Measurements from ENCODE around the gene GAS2L2.

Gene GAS2L2

DNA sequence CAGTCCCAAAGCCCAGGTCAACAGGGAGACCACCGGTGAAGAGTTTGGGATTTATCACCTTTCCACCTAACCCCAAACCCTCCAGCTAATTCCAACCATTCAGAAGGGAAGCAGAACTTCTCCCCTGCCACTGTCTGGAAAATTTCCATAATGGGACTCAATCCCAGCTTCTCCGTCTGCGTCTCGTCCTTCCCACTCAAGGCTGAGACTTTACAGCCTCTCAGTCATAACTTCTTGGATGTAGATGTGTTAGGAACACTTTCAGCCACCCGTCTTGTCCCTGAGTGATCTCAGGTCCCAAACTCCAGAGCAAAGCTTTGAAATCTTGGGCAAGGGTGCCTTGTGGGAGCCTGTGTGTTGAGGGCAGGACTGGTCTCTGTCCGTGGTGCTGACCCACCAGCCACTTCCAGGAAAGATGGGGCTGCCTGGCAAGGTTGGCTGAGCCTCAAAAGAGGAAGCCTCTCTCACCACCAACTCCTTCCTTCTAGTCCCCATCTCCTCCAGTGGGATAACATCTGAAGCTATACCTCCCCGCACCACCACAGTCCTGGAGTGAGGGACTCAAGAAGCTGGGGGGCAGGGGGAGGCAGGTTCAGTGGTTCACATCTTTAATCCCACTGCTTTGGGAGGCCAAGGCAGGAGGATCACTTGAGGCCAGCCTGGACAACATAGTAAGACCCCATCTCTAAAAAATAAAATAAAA lies 9.3 kb downstream of the GAS2L2 start:
- Histone ChIP-seq H3K27ac (ENCODE audit: low read depth, low read length) (no peak overlapping the region), H3K9me3 (ENCODE audit: low read length) (no peaks in the 10 kb centered on the region), H3K36me3 (ENCODE audit: insufficient read depth, low read length) (no peaks in the 10 kb centered on the region), H3K9ac (ENCODE audit: low read length) (no peak overlapping the region), H3K4me3 (ENCODE audit: low read depth in 1 of 2, low read length in 2 of 2) (no peak overlapping the region), H3K27me3 (ENCODE audit: control insufficient read depth in 1 of 2, insufficient read depth in 2 of 2, low read length in 2 of 2) (peaks cover 43 to 44% of the 10 kb centered on the region in 2 donors), H3K4me1 (ENCODE audit: insufficient read depth, low read length) (no peaks in the 10 kb centered on the region)

DNA sequence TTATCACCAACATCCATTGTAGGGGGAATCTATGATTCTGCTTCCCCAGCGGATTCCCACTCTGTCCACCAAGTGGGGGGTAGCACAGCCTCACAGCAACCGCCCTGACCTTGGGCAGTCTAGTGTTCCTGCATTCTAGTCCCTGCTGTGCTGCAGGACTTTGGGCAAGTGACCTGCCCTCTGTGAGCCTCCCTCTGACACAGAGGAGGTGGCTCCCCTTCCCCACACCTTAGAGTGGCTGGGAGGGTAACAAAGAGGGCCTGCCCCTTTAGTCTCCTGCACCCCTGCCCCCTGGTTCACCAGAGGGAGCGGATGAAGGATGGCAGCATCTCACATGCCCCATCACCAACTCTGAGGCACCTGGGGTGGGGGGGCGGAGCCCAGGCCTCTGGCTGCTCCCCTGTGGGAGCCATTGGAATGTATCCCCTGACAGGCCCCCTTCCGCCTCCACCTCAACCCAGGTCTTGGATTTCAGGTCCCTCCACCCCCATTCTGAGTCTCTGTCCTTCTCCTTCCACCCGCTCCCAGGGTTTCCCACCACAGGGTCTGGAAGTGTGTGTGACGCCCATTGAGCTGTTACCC lies 10.1 kb downstream of the GAS2L2 start:
- Histone ChIP-seq H3K4me3 (ENCODE audit: low read depth in 1 of 2, low read length in 2 of 2) (no peak overlapping the region), H3K9me3 (ENCODE audit: low read length) (no peaks in the 10 kb centered on the region), H3K9ac (ENCODE audit: low read length) (no peak overlapping the region), H3K36me3 (ENCODE audit: insufficient read depth, low read length) (no peaks in the 10 kb centered on the region), H3K27ac (ENCODE audit: low read depth, low read length) (no peak overlapping the region), H3K27me3 (ENCODE audit: control insufficient read depth in 1 of 2, insufficient read depth in 2 of 2, low read length in 2 of 2) (peaks cover 35 to 36% of the 10 kb centered on the region in 2 donors), H3K4me1 (ENCODE audit: insufficient read depth, low read length) (no peaks in the 10 kb centered on the region)

DNA sequence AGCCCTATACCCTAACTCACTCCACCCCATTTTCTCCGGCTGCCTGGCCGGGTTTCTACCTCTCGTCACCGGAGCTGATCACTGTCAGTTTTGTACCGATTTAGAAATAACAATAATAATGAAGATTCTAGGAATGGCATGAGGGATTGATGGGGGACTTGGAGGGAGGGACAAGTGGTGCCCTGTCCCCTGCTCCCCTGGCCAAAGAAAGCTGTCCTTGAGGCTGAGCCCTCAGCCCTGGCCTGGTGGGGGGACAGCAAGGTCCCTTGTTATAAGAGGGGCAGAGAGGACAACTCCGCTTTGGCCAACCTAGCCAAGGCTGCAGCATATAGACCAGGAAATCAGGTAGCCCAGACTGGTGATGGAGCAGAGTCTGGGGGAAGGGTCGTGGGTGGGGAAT lies 10.5 kb downstream of the GAS2L2 start:
- H3K9me3 ChIP-seq (ENCODE audit: low read length), result no peaks in the 10 kb centered on the region
- H3K36me3 ChIP-seq (ENCODE audit: insufficient read depth, low read length), result no peaks in the 10 kb centered on the region
- no peak overlapping the region for H3K9ac ChIP-seq (ENCODE audit: low read length)
- no peaks in the 10 kb centered on the region for H3K4me1 ChIP-seq (ENCODE audit: insufficient read depth, low read length)
- H3K27me3 ChIP-seq (ENCODE audit: control insufficient read depth in 1 of 2, insufficient read depth in 2 of 2, low read length in 2 of 2), result peaks cover 31 to 35% of the 10 kb centered on the region in 2 donors
- no peak overlapping the region for H3K27ac ChIP-seq (ENCODE audit: low read depth, low read length)
- H3K4me3 ChIP-seq (ENCODE audit: low read depth in 1 of 2, low read length in 2 of 2), result no peak overlapping the region

DNA sequence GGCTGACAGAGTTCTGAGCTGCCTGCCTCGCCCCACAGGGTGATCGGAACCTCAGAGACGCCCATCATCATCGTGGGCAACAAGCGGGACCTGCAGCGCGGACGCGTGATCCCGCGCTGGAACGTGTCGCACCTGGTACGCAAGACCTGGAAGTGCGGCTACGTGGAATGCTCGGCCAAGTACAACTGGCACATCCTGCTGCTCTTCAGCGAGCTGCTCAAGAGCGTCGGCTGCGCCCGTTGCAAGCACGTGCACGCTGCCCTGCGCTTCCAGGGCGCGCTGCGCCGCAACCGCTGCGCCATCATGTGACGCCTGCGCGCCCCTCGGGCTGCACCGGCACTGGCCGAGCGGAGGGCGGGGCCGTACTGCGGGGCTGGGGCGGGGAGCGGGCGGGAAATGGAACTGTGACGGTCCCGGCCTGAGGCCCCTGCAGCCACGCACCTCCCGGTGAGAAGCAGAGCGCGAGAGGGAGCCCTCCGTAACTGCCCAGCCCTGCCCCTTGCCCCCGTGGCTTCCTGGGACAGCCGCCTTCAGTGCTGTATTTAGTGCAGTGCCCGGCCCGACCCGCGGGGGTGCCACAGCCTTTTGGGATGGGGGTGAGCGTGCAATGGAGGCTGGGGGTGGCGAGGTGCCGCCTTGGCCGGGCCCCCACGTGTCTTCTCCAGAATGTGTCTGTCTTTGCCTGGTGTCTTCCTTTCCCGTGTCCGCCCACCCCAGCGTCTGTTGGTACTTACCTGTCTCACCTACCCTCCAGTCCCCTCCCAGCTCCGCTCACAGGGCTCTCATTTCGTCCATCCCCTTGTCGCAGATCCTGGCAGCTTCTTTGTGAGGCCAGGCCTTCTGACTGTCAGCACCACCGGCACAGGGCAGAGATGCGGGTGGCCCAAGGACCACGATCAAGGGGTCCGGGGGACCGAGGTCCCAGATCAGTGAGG lies 11.8 kb downstream of the GAS2L2 start:
- Histone ChIP-seq H3K27me3 (ENCODE audit: control insufficient read depth in 1 of 2, insufficient read depth in 2 of 2, low read length in 2 of 2) (peaks cover 31 to 32% of the 10 kb centered on the region in 2 donors), H3K9ac (ENCODE audit: low read length) (no peak overlapping the region), H3K27ac (ENCODE audit: low read depth, low read length) (no peak overlapping the region), H3K36me3 (ENCODE audit: insufficient read depth, low read length) (no peaks in the 10 kb centered on the region), H3K4me1 (ENCODE audit: insufficient read depth, low read length) (no peaks in the 10 kb centered on the region), H3K4me3 (ENCODE audit: low read depth in 1 of 2, low read length in 2 of 2) (no peak overlapping the region), H3K9me3 (ENCODE audit: low read length) (no peaks in the 10 kb centered on the region)

DNA sequence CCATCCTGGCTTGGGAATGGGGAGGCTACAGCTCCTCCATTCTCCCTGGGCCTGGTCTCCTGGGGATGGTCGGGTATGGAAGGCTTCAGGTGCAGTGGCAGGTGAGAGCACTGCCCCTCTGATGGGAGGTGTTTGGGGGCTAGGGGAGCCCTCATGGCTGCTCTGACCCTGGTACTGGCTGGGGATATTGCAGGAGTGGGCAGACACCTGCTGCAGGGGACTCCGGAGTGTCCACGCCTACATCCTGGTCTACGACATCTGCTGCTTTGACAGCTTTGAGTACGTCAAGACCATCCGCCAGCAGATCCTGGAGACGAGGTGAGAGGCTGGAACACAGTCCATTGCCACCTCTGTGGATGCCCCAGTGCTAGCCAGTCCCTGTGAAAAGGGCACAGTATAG lies 12.8 kb downstream of the GAS2L2 start:
- H3K9me3 ChIP-seq (ENCODE audit: low read length), result no peaks in the 10 kb centered on the region
- H3K27ac ChIP-seq (ENCODE audit: low read depth, low read length), result no peak overlapping the region
- H3K4me1 ChIP-seq (ENCODE audit: insufficient read depth, low read length), result no peaks in the 10 kb centered on the region
- H3K9ac ChIP-seq (ENCODE audit: low read length), result no peak overlapping the region
- H3K27me3 ChIP-seq (ENCODE audit: control insufficient read depth in 1 of 2, insufficient read depth in 2 of 2, low read length in 2 of 2), result peaks cover 31 to 32% of the 10 kb centered on the region in 2 donors
- H3K4me3 ChIP-seq (ENCODE audit: low read depth in 1 of 2, low read length in 2 of 2), result no peak overlapping the region
- no peaks in the 10 kb centered on the region for H3K36me3 ChIP-seq (ENCODE audit: insufficient read depth, low read length)

DNA sequence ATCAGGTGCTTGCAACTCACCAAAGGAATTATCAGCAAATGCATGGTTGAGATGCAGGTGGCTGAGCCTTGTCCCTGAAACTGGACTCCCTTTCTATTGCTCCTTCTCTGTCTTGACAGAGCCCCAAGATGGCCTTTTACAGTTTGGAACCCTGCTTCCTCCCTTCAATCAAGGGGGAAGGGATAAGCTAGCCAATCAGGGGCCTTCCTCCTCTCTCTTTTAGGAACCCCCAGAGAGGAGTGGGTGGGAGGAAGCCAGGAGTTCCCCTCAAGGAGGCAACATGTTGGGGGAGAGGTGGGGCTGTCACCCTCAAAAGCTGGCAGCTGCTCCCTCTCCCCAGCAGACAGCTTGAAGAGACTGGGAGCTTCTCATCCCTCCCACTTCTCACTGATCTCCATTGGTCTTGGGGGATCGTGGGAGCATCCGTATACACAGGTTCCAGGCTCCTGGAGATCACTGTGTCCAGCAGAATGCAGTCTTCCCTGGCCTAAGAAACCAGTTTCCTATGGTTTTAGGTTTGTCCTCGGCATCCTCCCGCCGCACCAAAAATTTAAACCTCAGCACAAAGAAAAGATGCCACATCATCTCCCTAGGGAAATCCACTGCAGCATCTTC lies 14.4 kb downstream of the GAS2L2 start:
- Histone ChIP-seq H3K27me3 (ENCODE audit: control insufficient read depth in 1 of 2, insufficient read depth in 2 of 2, low read length in 2 of 2) (peaks cover 29 to 30% of the 10 kb centered on the region in 2 donors), H3K9me3 (ENCODE audit: low read length) (no peaks in the 10 kb centered on the region)

DNA sequence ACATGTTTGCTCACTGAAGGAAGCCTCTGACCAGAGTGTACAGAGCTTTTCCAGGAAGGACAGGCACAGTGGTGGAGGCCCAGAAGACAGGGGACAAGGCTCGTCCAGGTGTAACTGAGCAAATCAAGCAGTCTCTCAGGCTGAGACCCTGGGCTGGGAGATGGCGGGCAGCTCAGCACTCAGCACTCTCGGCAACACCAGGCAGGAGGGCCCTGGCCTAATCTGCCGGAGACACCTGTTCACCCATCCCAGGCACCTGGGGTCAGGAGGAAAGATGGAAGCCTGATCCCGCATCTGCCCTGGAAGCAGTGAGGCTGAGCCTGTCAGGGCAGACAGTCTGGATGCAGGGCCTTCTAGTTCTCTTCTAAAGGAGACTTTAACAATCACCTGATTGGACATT lies 16.8 kb downstream of the GAS2L2 start:
- H3K4me3 ChIP-seq (ENCODE audit: low read depth in 1 of 2, low read length in 2 of 2), result no peak overlapping the region
- no peaks in the 10 kb centered on the region for H3K36me3 ChIP-seq (ENCODE audit: insufficient read depth, low read length)
- H3K9ac ChIP-seq (ENCODE audit: low read length), result no peak overlapping the region
- peaks cover 8 to 10% of the 10 kb centered on the region in 2 donors for H3K27me3 ChIP-seq (ENCODE audit: control insufficient read depth in 1 of 2, insufficient read depth in 2 of 2, low read length in 2 of 2)
- H3K4me1 ChIP-seq (ENCODE audit: insufficient read depth, low read length), result peaks cover 1% of the 10 kb centered on the region
- no peaks in the 10 kb centered on the region for H3K9me3 ChIP-seq (ENCODE audit: low read length)
- no peak overlapping the region for H3K27ac ChIP-seq (ENCODE audit: low read depth, low read length)

More for the DNA sequence above, 14.4 kb downstream of the GAS2L2 start:
- H3K4me3 ChIP-seq (ENCODE audit: low read depth in 1 of 2, low read length in 2 of 2), result no peak overlapping the region
- no peak overlapping the region for H3K9ac ChIP-seq (ENCODE audit: low read length)
- H3K4me1 ChIP-seq (ENCODE audit: insufficient read depth, low read length), result no peaks in the 10 kb centered on the region
- no peaks in the 10 kb centered on the region for H3K36me3 ChIP-seq (ENCODE audit: insufficient read depth, low read length)
- H3K27ac ChIP-seq (ENCODE audit: low read depth, low read length), result no peak overlapping the region

DNA sequence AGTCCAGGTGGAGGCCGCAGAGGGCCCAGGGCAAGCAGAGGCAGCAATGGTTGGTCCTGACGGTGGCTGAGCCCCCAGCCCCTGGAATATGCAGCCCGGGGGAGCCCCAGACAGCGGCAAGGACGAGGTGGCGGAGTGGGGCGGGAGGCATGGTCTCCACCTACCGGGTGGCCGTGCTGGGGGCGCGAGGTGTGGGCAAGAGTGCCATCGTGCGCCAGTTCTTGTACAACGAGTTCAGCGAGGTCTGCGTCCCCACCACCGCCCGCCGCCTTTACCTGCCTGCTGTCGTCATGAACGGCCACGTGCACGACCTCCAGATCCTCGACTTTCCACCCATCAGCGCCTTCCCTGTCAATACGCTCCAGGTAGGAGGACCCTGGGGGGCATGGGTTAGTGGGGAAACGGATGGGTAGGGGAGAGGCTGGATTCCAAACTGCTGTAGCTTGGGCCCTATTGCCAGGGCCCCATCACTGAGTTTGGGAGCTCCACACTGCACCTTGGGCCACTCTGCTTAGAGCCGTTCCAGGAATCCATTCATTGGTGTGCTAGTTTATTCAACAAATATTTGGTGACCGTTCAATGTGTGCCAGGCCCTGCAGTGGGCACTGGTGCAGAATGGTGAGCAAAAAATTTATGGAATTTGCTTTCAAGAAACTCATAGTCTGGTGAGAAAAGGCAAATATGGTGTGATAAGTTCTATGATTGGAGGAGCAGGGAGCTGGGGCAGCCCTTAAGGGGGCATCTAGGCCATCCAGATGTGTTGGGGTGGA lies 17.8 kb downstream of the GAS2L2 start:
- Histone ChIP-seq H3K9me3 (ENCODE audit: low read length) (no peaks in the 10 kb centered on the region), H3K36me3 (ENCODE audit: insufficient read depth, low read length) (no peaks in the 10 kb centered on the region), H3K4me3 (ENCODE audit: low read depth in 1 of 2, low read length in 2 of 2) (no peak overlapping the region), H3K27me3 (ENCODE audit: control insufficient read depth in 1 of 2, insufficient read depth in 2 of 2, low read length in 2 of 2) (peaks cover 1 to 3% of the 10 kb centered on the region in 2 donors), H3K4me1 (ENCODE audit: insufficient read depth, low read length) (peaks cover 11% of the 10 kb centered on the region), H3K9ac (ENCODE audit: low read length) (no peak overlapping the region), H3K27ac (ENCODE audit: low read depth, low read length) (no peak overlapping the region)

DNA sequence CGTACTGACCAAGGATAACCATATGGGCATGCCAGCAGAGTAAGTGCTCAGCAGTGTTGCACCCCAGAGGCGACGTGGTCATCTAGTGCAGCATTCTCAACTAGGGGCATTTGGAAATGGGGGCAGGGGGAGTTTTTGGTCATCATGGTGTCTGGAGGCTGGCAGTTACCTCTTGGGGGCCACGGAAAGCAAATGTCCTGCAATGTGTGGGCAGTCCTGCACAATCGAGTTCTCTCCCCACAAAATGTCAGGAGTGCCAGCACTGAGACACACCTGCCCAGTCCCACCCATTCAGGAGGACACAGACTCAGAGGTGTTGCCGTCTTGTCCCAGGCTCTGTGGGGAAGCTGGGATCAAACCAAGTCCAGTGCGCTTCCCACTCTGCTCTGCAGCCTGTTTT lies 18.6 kb downstream of the GAS2L2 start:
- no peaks in the 10 kb centered on the region for H3K9me3 ChIP-seq (ENCODE audit: low read length)

DNA sequence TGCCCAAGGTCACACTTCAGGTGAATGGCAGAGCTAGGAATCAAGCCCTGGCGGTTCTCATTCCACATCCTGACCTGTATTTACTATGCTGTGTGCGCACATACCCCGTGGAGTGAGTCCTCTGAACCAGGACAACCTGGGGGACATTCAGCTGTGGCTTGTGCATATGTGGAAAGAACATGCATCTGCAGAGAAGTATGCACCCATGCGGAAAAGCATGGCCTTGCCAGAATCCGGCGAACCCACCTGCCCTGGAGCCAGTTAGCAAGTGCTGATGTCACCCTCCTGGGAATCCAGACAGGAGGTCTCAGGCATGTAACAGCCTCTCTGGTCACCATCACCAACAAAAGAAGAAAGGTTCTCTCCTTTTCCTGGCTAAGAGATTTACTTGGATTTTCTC lies 19.7 kb downstream of the GAS2L2 start:
- no peaks in the 10 kb centered on the region for H3K36me3 ChIP-seq (ENCODE audit: insufficient read depth, low read length)

More for the DNA sequence above, 18.6 kb downstream of the GAS2L2 start:
- Histone ChIP-seq H3K36me3 (ENCODE audit: insufficient read depth, low read length) (no peaks in the 10 kb centered on the region), H3K27me3 (ENCODE audit: control insufficient read depth in 1 of 2, insufficient read depth in 2 of 2, low read length in 2 of 2) (no peaks in the 10 kb centered on the region), H3K4me1 (ENCODE audit: insufficient read depth, low read length) (peaks cover 11% of the 10 kb centered on the region), H3K4me3 (ENCODE audit: low read depth in 1 of 2, low read length in 2 of 2) (no peak overlapping the region), H3K9ac (ENCODE audit: low read length) (no peak overlapping the region), H3K27ac (ENCODE audit: low read depth, low read length) (no peak overlapping the region)

More for the DNA sequence above, 19.7 kb downstream of the GAS2L2 start:
- H3K9me3 ChIP-seq (ENCODE audit: low read length), result no peaks in the 10 kb centered on the region
- H3K4me1 ChIP-seq (ENCODE audit: insufficient read depth, low read length), result peaks cover 11% of the 10 kb centered on the region
- H3K9ac ChIP-seq (ENCODE audit: low read length), result no peak overlapping the region
- H3K27me3 ChIP-seq (ENCODE audit: control insufficient read depth in 1 of 2, insufficient read depth in 2 of 2, low read length in 2 of 2), result no peaks in the 10 kb centered on the region
- no peak overlapping the region for H3K27ac ChIP-seq (ENCODE audit: low read depth, low read length)
- no peak overlapping the region for H3K4me3 ChIP-seq (ENCODE audit: low read depth in 1 of 2, low read length in 2 of 2)

All from muscle layer of colon (tissue), 2 donors.